Cardiac muscle cell (in vitro differentiated cells and primary cell): ENCODE measurements around the gene CA5A. TPM values are rescaled to one million over a fixed set of nuclear protein-coding genes. Genes with fewer than 3 reads are reported as not detected.
"Not testable (repeated sequence)": the region's sequence is repeated elsewhere in the genome, so short reads cannot be mapped to it uniquely, and the experiment has no call there.

Source experiments
- DNase-seq, 2 donors: peaks; one replicate each; pipeline versions ENCODE4 v3.0.0 to v3.0.0-alpha.2; 2010 to 2017; ENCODE audit warnings: low read depth in 1 of 2, low spot score in 1 of 2
- H3K27ac ChIP-seq: fragments of 200-600 bp; sonication (generic); 2 replicates; pipeline ENCODE4 v1.5.1; 2016
- H3K27me3 ChIP-seq: fragments of 200-600 bp; sonication (generic); 2 replicates; pipeline ENCODE4 v1.6.0; 2016; ENCODE audit warnings: control low read depth
- H3K36me3 ChIP-seq: fragments of 200-600 bp; sonication (generic); 2 replicates; pipeline ENCODE4 v1.5.1; 2016; ENCODE audit warnings: control low read depth
- H3K4me1 ChIP-seq: fragments of 200-600 bp; sonication (generic); 2 replicates; pipeline ENCODE4 v1.8.1; 2017; ENCODE audit warnings: low read depth, mild to moderate bottlenecking, mixed run types
- H3K4me3 ChIP-seq: fragments of 200-600 bp; sonication (generic); 2 replicates; pipeline ENCODE4 v1.5.1; 2016; ENCODE audit warnings: mild to moderate bottlenecking
- H3K9me3 ChIP-seq: fragments of 200-600 bp; sonication (generic); 2 replicates; pipeline ENCODE4 v1.5.1; 2017; ENCODE audit warnings: low read depth, mild to moderate bottlenecking, control low read depth
- CTCF ChIP-seq: IDR thresholded peaks from 2 replicates; pipeline ENCODE4 v1.5.1; 2012; ENCODE audit warnings: low read depth, mild to moderate bottlenecking, low read length
- polyA plus RNA-seq: library from polyadenylated mRNA; unstranded; fragments of >200 nt; fragmentation: Nextera tagmentation; extraction: Ambion mirVana; gene quantifications from 2 replicates; pipeline ENCODE4 v1.2.1, GENCODE V29; 2016
- total RNA-seq: library from RNA; depleted of rRNA; stranded (reverse); fragments of >200 nt; gene quantifications from 2 replicates; pipeline ENCODE4 v1.2.3, GENCODE V29; 2016

CA5A gene
- total and polyA plus RNA-seq, 2 experiments from 2014 or later, result not detected

- TF ChIP-seq CTCF, result peak; percentile 6
- Histone ChIP-seq H3K36me3 (no peaks in the 10 kb centered on the region), H3K27ac (no peak overlapping the region), H3K27me3 (no peaks in the 10 kb centered on the region), H3K9me3 (no peaks in the 10 kb centered on the region), H3K4me1 (no peaks in the 10 kb centered on the region), H3K4me3 (no peak overlapping the region)
- no peak for DNase-seq
These were observed 58.3 kb downstream of the CA5A start for GRCh38 chr16:87877942-87878507.

DNA sequence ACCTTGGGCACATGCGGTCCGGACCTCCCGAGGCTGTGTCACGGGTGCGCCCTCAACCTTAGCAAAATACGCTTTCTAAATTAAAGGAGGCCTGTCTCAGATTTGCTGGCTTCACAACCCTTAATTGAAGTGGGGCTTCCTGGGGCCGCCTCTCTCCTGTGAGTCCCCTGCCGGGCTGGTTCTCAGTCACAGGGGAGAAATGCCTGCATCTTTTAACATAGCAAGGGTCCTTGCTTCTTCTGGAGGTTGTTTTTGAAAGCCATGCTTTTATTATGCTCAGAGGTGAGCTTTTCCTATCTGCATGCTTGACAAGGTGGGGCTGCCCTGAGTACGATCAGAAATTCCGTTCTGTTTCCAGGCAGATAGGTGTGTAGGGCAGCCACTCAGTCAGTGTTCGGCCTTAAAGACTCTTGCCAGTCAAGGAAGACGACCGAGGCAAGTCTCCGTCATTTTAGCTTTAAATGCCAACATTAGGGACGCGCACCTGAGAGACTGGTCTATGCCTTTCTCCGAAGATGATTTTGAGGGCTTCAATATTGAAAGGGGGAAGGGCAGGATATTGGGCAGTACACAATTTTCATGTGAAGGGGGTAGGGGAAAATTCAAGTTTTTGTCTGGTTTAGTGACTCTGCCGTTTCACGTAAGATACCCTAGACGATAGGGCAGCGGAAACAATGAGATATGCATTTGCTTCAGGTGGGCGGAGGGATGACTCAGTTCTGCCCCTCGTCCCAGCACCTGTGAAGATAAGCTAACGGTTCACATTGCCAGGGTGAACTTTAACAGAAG lies 61.5 kb downstream of the CA5A start:
- Histone ChIP-seq H3K36me3 (no peaks in the 10 kb centered on the region), H3K27me3 (no peaks in the 10 kb centered on the region), H3K9me3 (no peaks in the 10 kb centered on the region), H3K4me3 (no peak overlapping the region), H3K27ac (no peak overlapping the region), H3K4me1 (peaks cover 13% of the 10 kb centered on the region)
- no peak for TF ChIP-seq CTCF
- no peak for DNase-seq

DNA sequence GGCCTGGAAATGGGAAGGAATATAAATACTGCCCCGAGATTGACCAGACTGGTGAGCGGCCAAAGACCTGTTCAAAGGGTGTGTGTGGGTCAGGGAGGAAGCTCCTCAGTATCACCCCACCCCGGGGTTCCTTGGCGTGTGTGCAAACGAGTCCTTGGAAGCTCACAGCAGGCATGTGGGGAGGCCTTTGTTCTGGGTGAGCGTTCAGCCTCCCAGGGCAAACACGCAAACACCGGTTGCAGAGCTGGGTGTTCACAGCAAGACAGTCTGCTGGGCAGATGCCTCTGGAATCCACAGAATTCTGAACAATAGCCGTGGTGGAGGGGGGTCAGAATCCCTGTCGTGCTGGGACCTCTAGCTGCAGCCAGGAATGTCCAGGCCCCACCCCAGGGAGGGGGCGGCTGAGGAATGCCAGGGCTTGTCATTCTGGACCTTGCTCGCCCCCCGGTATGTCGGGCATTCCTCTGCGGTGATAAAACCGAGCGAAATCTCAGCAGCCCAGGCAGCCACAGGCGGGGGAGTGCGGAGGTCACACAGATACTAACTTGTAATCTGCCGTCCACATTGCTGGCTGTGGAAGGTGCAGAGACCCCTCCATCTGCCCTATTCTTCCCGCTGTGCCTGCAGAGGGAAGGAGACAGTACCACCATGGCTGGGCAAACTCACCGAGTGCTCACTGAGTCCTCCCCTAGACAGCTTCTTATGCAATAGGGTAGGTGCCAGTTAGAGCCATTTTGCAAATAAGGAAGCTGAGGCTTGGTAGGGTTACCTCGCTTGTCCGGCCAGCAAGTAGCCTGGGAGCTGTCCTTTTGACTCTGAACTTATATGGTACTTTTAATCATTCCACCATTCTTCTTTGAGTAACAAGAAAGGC lies 65.7 kb downstream of the CA5A start:
- H3K4me1 ChIP-seq, result peaks cover 13% of the 10 kb centered on the region
- not testable (repeated sequence) for H3K27me3 ChIP-seq, H3K36me3 ChIP-seq, H3K9me3 ChIP-seq, H3K4me3 ChIP-seq
- DNase-seq, result peak; percentile 78 to 84
- peak overlapping the region; percentile 73 for H3K27ac ChIP-seq

GRCh38 chr16:87869879-87870417 lies 66.4 kb downstream of the CA5A start:
- H3K27me3 ChIP-seq, H3K9me3 ChIP-seq, H3K36me3 ChIP-seq, H3K4me3 ChIP-seq, DNase-seq: not testable (repeated sequence)
- H3K27ac ChIP-seq, result peak overlapping the region; percentile 73
- peaks cover 13% of the 10 kb centered on the region for H3K4me1 ChIP-seq

DNA sequence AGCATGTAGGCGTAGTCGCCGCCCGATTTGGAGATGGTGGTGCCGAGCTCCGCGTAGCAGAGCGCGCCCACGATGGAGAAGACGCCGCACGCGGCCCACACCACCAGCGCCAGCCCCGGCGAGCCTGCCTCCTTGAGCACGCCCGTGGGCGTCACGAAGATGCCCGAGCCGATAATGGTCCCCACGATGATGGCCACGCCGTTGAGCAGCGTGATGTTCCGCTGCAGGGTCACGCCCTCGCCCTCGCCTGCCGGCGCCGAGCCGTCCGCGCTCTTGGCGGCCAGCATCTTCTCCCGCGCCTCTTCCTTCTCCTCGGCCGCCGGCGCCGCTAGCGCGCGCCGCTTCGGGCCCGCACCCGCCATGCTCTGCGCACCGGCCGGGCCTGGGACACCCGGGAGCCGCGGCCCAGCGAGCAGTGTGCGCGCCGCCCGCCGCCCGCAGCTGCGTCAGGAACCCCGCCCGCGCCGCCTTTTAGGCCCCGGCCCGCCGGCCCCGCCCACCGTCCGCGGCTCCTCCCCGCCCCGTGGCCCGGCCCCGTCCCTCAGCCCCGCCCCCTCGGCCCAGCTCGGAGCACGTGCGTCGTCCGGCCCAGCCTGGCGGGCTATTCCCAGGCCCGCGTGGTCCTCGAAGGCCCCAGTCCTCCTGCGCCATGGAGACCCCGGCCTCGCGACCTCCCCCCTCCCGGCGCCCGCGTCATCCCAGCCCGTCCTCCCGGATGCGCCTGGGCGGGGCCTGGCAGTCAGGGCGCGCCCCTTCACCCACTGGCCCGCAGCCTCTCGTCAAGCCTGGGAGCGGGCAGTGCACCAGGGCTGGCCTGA lies 67.1 kb downstream of the CA5A start, which contains the start of gene SLC7A5:
TSS of gene SLC7A5 (minus strand) at position 447 of the 818 bp plus-strand sequence. CDS start at position 362, 85 bp downstream.
- peaks cover 13% of the 10 kb centered on the region for H3K4me1 ChIP-seq
- H3K9me3 ChIP-seq, H3K27me3 ChIP-seq, H3K36me3 ChIP-seq: not testable (repeated sequence)
- peak within 1 kb of the TSS; percentile 73 for H3K27ac ChIP-seq
- peak; percentile 84 to 88 for DNase-seq
- peak within 1 kb of the TSS; percentile 44 for H3K4me3 ChIP-seq

DNA sequence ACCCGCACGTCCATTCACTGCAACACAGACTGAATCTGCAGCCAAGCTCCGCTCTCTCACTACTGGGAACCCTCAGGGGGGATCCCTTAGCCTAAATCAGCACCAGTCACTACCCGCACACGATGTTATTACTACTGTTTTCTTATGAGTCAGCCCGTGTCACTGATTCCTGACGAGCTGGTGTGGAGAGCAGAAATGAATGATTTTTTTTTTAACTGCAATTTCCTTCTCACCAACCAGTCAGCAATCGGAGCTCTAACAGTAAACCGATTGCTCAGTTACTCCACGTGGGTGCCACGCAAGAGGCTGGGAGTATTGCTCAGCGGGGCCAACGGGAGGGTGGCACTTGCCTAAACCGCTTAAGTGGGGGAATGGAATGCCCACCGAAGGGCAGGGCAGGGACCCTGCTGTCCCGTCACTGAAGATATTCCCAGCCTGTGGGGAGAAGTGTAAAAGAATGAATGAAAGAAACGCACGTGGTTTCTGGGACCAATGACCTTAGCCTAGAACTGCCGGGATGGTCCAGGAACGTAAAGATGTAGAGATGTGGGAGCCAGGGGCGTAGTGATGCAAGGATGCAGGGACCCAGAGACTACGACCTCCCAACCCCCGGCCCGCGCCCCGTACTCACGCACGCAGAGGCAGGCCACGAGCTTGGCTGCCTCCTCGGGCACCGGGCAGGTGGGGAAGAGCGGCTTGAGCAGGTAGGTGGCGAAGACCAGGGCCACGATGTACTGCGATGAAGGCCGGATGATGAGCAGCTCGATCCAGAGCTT lies 67.9 kb downstream of the CA5A start:
- not testable (repeated sequence) for H3K36me3 ChIP-seq, H3K27ac ChIP-seq, H3K9me3 ChIP-seq, H3K27me3 ChIP-seq
- peaks cover 13% of the 10 kb centered on the region for H3K4me1 ChIP-seq
- H3K4me3 ChIP-seq, result peak overlapping the region; percentile 44
- peak in 1 of 2 donors; percentile 82 for DNase-seq

- H3K9me3 ChIP-seq, H3K36me3 ChIP-seq, H3K27me3 ChIP-seq, DNase-seq, H3K4me3 ChIP-seq, H3K4me1 ChIP-seq, H3K27ac ChIP-seq: not testable (repeated sequence)
These were observed 70.3 kb downstream of the CA5A start for GRCh38 chr16:87865902-87866555.
